Measurements from ENCODE around the gene CDKN1B.

CDKN1B gene

DNA sequence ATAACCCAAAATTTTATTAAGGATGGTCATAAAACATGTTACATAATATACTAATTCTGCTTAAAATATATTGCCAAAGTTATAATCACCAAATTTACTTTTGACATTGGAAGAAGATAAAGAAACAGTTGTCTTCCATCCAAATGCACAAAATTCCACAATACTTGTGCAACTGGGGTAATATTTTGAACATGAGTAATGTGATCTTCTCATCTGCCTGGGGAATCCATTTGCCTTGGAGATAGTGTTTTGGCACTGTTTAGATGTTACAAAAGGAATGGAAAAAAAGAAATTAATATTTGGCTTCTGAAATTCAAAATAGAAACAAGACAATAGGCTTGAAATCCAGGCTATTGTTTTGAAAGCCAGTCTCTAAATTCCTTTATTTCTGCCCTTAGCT lies 30.2 kb upstream of the CDKN1B start:
- H3K4me1 Mint-ChIP-seq (ENCODE audit: low read depth) = peaks cover 19% of the 10 kb centered on the region

DNA sequence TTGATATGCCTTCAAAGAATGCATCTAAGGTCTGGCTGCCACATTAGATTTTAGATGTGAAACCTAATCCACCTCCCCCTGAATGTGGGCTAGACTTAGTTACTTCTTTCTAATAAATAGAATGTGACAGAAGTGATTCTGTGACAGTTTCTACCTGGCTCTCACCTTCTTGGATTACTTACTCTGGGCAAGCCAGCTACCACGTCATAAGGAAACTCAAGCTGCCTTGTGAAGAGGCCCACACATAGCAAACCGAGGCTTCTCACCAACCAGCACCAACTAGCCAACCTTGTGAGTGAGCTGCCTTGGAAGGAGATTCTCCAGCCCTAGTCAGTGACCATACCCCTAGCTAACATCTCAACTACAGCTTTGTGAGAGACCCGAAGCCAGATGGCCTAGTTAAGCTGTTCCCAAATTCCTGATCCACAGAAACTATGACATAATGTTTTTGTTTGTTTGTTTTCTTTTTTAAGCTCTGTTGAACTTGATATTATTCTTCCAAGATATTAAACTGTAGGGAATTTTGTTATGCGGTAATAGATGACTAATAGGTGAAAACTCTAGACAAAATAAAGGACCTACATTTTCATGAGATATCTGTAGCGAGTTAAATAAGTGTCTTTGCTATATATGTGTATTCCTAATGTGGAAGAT lies 27.4 kb upstream of the CDKN1B start:
- no peak overlapping the region for H3K27ac Mint-ChIP-seq
- H3K4me1 Mint-ChIP-seq (ENCODE audit: low read depth) = peaks cover 16% of the 10 kb centered on the region
- H3K27me3 Mint-ChIP-seq = peaks cover 8% of the 10 kb centered on the region
- no peaks in the 10 kb centered on the region for H3K36me3 Mint-ChIP-seq (ENCODE audit: low read depth)
- intact Hi-C loops (cut with micrococcal nuclease) = loop anchor here (5.0 kb wide), 1 partner anchor 32 kb away; no protein-coding TSS in a partner anchor
- no peak overlapping the region for H3K4me3 Mint-ChIP-seq
- H3K9me3 Mint-ChIP-seq = no peaks in the 10 kb centered on the region

More for the DNA sequence above, 30.2 kb upstream of the CDKN1B start:
- Mint-ChIP-seq H3K27me3 (peaks cover 5% of the 10 kb centered on the region), H3K4me3 (no peak overlapping the region), H3K36me3 (ENCODE audit: low read depth) (no peaks in the 10 kb centered on the region), H3K27ac (no peak overlapping the region), H3K9me3 (no peaks in the 10 kb centered on the region)
- intact Hi-C loops (cut with micrococcal nuclease) = no loop called here

DNA sequence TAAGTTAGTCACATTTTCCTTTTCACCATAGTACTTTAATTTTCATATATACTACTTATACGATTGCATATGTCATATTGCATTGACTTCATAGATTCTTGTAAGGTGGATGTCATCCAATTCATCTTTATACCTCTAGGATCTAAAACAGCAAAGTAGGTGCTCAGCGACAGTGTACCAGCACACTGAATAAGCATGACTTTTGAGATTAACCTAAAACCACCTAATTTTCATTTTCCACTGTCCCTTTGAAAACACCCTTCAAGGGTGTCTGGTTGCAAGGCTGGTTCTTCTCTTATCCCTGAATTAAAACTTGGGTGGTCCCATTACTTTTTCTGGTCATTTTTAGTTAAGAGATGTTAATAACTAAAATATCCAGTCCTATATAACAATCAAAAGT lies 25.6 kb upstream of the CDKN1B start:
- intact Hi-C loops (cut with micrococcal nuclease) = loop anchor here (5.0 kb wide), 1 partner anchor 34 kb away; no protein-coding TSS in a partner anchor
- no peak overlapping the region for H3K4me3 Mint-ChIP-seq
- peaks cover 22% of the 10 kb centered on the region for H3K4me1 Mint-ChIP-seq (ENCODE audit: low read depth)
- H3K9me3 Mint-ChIP-seq = no peaks in the 10 kb centered on the region
- H3K36me3 Mint-ChIP-seq (ENCODE audit: low read depth) = no peaks in the 10 kb centered on the region
- H3K27ac Mint-ChIP-seq = peak overlapping the region; percentile 41
- peaks cover 3% of the 10 kb centered on the region for H3K27me3 Mint-ChIP-seq

GRCh38 chr12:12693111-12693671 lies 24.0 kb upstream of the CDKN1B start:
- intact Hi-C loops (cut with micrococcal nuclease) = loop anchor here (5.0 kb wide), 1 partner anchor 36 kb away; no protein-coding TSS in a partner anchor
- Mint-ChIP-seq H3K4me1 (ENCODE audit: low read depth) (peaks cover 30% of the 10 kb centered on the region), H3K9me3 (no peaks in the 10 kb centered on the region), H3K4me3 (no peak overlapping the region), H3K27ac (no peak overlapping the region), H3K27me3 (peaks cover 3% of the 10 kb centered on the region), H3K36me3 (ENCODE audit: low read depth) (no peaks in the 10 kb centered on the region)

- intact Hi-C loops (cut with micrococcal nuclease) = loop anchor here (2.0 to 5.0 kb wide), 2 partner anchors 18 to 74 kb away; no protein-coding TSS in a partner anchor
- peak overlapping the region; percentile 76 for H3K4me3 Mint-ChIP-seq
- no peaks in the 10 kb centered on the region for H3K36me3 Mint-ChIP-seq (ENCODE audit: low read depth)
- no peaks in the 10 kb centered on the region for H3K9me3 Mint-ChIP-seq
- H3K27me3 Mint-ChIP-seq = peaks cover 3% of the 10 kb centered on the region
- peak overlapping the region; percentile 94 for H3K27ac Mint-ChIP-seq
- peaks cover 33% of the 10 kb centered on the region for H3K4me1 Mint-ChIP-seq (ENCODE audit: low read depth)
These were observed 20.4 kb upstream of the CDKN1B start for GRCh38 chr12:12696562-12697383.

- H3K9me3 Mint-ChIP-seq = no peaks in the 10 kb centered on the region
- no peaks in the 10 kb centered on the region for H3K27me3 Mint-ChIP-seq
- intact Hi-C loops (cut with micrococcal nuclease) = loop anchor here (5.0 kb wide), 1 partner anchor 77 kb away; no protein-coding TSS in a partner anchor
- H3K36me3 Mint-ChIP-seq (ENCODE audit: low read depth) = no peaks in the 10 kb centered on the region
- H3K27ac Mint-ChIP-seq = no peak overlapping the region
- no peak overlapping the region for H3K4me3 Mint-ChIP-seq
- H3K4me1 Mint-ChIP-seq (ENCODE audit: low read depth) = peaks cover 33% of the 10 kb centered on the region
These were observed 17.8 kb upstream of the CDKN1B start for GRCh38 chr12:12699345-12699744.

GRCh38 chr12:12700254-12700653 lies 16.9 kb upstream of the CDKN1B start:
- intact Hi-C loops (cut with micrococcal nuclease) = loop anchor here (5.0 to 10.0 kb wide), 2 partner anchors 138 to 1145 kb away; partner anchors contain the start of gene DUSP16
- no peaks in the 10 kb centered on the region for H3K27me3 Mint-ChIP-seq
- no peaks in the 10 kb centered on the region for H3K36me3 Mint-ChIP-seq (ENCODE audit: low read depth)
- H3K27ac Mint-ChIP-seq = peak overlapping the region; percentile 77
- no peaks in the 10 kb centered on the region for H3K9me3 Mint-ChIP-seq
- H3K4me1 Mint-ChIP-seq (ENCODE audit: low read depth) = peaks cover 33% of the 10 kb centered on the region
- H3K4me3 Mint-ChIP-seq = no peak overlapping the region

GRCh38 chr12:12701457-12701856 lies 15.7 kb upstream of the CDKN1B start:
- H3K27me3 Mint-ChIP-seq = no peaks in the 10 kb centered on the region
- intact Hi-C loops (cut with micrococcal nuclease) = loop anchor here (5.0 to 10.0 kb wide), 2 partner anchors 139 to 1147 kb away; partner anchors contain the start of gene DUSP16
- H3K27ac Mint-ChIP-seq = no peak overlapping the region
- no peak overlapping the region for H3K4me3 Mint-ChIP-seq
- H3K4me1 Mint-ChIP-seq (ENCODE audit: low read depth) = peaks cover 25% of the 10 kb centered on the region
- no peaks in the 10 kb centered on the region for H3K36me3 Mint-ChIP-seq (ENCODE audit: low read depth)
- no peaks in the 10 kb centered on the region for H3K9me3 Mint-ChIP-seq

GRCh38 chr12:12704593-12705230 lies 12.5 kb upstream of the CDKN1B start:
- intact Hi-C loops (cut with micrococcal nuclease) = loop anchor here (1.0 to 10.0 kb wide), 4 partner anchors 142 to 1150 kb away; partner anchors contain the start of gene DUSP16
- no peaks in the 10 kb centered on the region for H3K36me3 Mint-ChIP-seq (ENCODE audit: low read depth)
- H3K4me1 Mint-ChIP-seq (ENCODE audit: low read depth) = peaks cover 13% of the 10 kb centered on the region
- no peaks in the 10 kb centered on the region for H3K27me3 Mint-ChIP-seq
- H3K9me3 Mint-ChIP-seq = no peaks in the 10 kb centered on the region
- no peak overlapping the region for H3K4me3 Mint-ChIP-seq
- H3K27ac Mint-ChIP-seq = no peak overlapping the region

DNA sequence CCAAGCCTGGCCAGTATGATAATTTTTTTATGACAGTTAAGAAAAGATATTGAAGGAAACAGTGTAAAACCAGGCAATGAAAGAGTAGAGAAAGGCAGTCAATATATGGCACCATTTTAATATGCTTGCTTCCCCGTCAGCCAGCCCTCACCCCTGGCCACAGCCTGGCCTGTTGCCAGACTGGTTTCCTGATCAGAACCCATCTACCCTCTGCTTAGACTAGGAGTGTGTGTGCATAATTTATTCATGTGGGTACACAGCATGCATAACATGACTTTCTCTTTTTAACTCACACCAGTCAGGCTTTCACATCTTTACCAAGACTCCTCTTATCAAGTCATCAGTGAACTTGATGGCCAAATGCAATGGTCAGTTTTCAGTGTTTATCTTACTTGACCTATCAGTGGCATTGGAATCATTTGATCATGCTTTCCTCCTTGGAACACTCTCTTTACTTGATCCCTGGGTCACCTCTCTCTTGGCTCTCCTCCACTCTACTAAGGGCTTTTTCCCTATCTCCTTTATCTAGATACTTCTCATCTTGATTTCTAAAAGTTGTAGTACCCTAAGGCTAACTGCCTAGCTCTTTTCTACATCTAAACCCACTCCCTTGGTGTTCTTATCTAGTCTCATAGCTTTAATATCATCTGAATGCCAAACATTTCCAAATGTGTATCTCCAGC lies 11.2 kb upstream of the CDKN1B start:
- Mint-ChIP-seq H3K4me3 (no peak overlapping the region), H3K27me3 (no peaks in the 10 kb centered on the region), H3K36me3 (ENCODE audit: low read depth) (no peaks in the 10 kb centered on the region), H3K9me3 (no peaks in the 10 kb centered on the region), H3K4me1 (ENCODE audit: low read depth) (peaks cover 7% of the 10 kb centered on the region), H3K27ac (no peak overlapping the region)
- intact Hi-C loops (cut with micrococcal nuclease) = loop anchor here (5.0 to 10.0 kb wide), 2 partner anchors 669 to 1151 kb away; no protein-coding TSS in a partner anchor

- H3K4me3 Mint-ChIP-seq = peak overlapping the region; percentile 70
- intact Hi-C loops (cut with micrococcal nuclease) = loop anchor here (2.0 to 10.0 kb wide), 2 partner anchors 17 to 699 kb away; partner anchors contain the start of gene GPR19
- H3K9me3 Mint-ChIP-seq = no peaks in the 10 kb centered on the region
- H3K27me3 Mint-ChIP-seq = no peaks in the 10 kb centered on the region
- peaks cover 20% of the 10 kb centered on the region for H3K36me3 Mint-ChIP-seq (ENCODE audit: low read depth)
- H3K27ac Mint-ChIP-seq = peak overlapping the region; percentile 57
- H3K4me1 Mint-ChIP-seq (ENCODE audit: low read depth) = peaks cover 34% of the 10 kb centered on the region
These were observed 3.3 kb upstream of the CDKN1B start for GRCh38 chr12:12713932-12714275.

- Mint-ChIP-seq H3K36me3 (ENCODE audit: low read depth) (peaks cover 25% of the 10 kb centered on the region), H3K4me1 (ENCODE audit: low read depth) (peaks cover 34% of the 10 kb centered on the region), H3K27me3 (no peaks in the 10 kb centered on the region), H3K4me3 (peak overlapping the region; percentile 70), H3K9me3 (no peaks in the 10 kb centered on the region), H3K27ac (peak overlapping the region; percentile 57)
- intact Hi-C loops (cut with micrococcal nuclease) = loop anchor here (2.0 to 10.0 kb wide), 4 partner anchors 18 to 700 kb away; partner anchors contain the start of genes DUSP16 and GPR19
These were observed 2.7 kb upstream of the CDKN1B start for GRCh38 chr12:12714276-12715021.
